Stimulated activated CD4-positive, alpha-beta T cell treated with anti-CD3 and anti-CD28 coated beads, Interleukin-12 subunit alpha, Interleukin-12 subunit beta, amount 100 ng/mL, for 24 hours (primary cell): ENCODE results near the gene TUBA3D.
"Not testable (repeated sequence)": the region's sequence is repeated elsewhere in the genome, so short reads cannot be mapped to it uniquely, and the experiment has no call there.

Source experiments
- DNase-seq, 2 experiments: peaks; one replicate each; pipeline ENCODE4 v3.0.0-alpha.2; 2020; ENCODE audit warnings: low read depth in 2 of 2

Gene TUBA3D

DNA sequence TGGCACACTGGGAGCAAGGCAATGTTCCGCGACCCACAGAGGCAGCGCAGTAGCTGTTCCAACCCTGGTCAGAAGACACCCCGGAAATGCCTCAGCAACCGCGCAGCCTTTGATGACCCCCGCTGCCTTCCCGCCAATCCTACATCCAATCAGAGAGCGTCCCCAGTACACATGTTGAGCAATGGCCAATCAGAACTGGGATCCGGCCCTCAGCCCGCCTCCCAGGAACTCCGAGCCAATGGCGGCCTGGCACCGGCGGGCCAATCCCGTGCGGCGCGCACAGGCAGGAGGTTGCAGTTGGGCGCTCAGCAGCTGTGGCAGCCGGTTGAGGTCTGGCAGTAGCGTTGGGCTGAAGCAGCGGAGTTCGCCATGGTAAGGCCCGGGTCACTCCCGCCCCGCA lies at the start of gene TUBA3D:
Gene TUBA3D (plus strand): TSS at position 289 of the 400 bp plus-strand sequence. CDS start 81 bp downstream, at position 370.
- DNase-seq: no peak

DNA sequence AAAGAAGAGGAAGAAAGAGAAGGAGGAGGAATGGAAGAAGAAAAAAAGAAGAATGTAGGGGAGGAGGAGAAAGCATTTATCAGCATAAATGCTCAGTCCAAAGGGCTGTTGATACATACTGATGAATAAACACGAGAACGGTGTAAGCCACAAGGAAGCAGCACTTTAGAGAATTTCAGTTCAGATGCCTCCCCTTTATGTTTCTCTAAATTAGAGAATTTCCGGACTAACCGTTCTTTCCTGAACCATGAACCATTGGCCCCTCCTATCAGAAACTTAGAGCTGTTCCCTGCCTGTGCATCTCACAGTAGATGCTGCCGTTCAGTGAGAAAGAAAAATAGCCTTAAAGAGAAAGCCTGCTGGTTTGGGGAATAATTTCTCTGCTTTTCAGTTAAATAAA lies 49.2 kb upstream of the TUBA3D start:
- DNase-seq: no peak

DNA sequence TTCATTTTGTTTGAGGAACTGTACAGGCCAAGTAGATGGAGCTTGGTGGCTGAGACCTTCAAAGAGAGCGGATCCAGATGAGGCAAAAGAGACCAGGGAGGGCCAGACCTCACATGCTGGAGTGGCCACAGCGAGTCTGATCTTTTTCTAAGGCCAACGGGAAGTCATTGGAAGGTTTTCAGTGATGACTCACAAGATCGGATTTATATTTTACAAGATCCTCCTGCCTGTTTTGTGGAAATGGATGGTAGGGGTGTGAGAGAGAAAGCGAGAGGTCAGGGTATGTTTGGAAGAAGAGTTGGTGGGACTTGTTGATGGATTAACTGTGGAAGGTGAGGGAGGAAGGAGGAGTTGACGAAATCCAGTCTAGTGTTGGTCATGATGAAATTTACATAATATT lies 44.6 kb upstream of the TUBA3D start:
- DNase-seq: no peak

DNA sequence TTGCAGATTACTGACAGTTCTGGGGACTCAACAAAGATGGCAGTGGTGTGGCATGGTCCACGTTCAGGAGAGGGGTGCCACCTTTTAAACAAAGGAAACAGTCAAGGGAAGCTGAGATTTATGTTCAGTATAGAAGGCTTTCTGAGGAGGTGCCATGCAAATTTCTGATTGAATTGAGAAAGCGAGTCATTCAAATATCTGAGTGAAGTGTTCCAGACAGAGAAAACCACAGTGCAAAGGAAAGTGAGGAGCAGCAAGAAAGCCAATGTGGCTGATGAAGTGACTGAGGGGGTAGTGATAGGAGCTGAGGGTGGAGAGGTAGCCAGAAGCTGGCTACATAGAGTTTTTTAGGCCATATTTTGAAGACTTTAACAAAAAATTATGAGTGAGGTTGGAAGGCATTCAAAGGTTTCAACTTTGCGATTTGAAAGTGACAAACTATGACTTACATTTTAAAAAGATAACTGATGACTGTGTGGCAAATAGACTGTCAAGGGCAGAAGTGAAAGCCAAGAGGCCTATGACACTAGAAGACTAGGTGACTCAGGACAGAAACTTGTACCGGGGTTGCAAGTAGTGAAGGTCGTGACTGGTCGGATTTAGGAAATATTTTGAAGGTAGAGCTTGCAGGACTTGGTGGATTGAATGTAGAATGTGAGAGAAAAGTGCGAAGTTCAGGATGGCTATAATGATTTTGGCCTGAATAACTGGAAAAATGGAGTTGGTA lies 35.0 kb upstream of the TUBA3D start:
- not testable (repeated sequence) for DNase-seq

DNA sequence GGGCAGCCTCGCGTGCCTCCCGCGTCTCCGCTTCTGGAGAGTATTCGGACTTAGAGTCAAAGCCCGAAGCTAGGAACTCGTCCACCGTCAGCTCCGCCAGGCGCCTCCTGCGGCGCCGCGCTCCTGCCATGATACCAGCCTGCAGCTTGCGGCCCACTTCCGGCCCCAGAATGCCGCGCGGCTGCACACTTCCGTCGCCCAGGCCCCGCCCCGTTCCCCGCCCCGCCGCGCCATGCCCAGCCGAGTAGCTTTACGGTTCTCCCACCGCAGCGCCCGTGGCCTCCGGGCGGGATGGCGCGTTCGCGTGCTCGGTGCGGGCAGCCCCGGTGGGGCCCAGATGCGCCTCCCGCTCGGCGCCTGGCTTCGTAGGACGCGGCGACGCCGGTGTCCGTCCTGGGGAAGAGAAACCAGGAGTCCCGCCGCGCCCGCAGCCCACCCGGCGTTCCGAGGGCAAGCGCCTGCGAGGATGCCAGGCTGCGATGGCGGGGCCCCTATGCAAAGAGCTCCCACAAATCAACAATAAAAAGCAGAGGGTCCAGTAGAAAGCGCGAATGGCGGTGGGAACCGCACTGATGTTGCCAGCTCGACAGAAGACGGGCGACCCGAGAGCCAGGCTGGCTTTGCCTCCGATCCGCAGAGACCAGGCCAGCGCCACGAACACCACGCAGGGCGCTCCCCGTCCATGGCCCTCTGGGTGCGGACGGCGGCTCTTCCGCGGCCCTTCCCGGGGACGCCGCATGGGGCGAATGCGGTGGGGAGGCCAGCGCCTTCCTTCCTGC lies 31.0 kb upstream of the TUBA3D start:
- not testable (repeated sequence) for DNase-seq

DNA sequence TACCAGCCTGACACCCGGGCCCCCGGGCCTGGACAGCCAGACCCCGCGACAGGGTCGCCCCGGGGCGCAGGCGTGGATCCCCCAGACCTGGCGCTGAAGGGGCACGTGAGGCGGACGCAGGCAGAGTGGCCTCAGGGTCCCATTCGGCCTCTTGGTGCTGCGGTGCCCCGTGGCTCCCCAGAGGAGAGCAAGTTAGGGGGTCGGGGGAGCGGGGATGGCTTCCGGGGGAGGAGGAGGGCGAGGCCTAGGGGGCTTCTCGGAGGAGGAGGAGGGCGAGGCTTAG lies 30.5 kb upstream of the TUBA3D start:
- DNase-seq: not testable (repeated sequence)

DNA sequence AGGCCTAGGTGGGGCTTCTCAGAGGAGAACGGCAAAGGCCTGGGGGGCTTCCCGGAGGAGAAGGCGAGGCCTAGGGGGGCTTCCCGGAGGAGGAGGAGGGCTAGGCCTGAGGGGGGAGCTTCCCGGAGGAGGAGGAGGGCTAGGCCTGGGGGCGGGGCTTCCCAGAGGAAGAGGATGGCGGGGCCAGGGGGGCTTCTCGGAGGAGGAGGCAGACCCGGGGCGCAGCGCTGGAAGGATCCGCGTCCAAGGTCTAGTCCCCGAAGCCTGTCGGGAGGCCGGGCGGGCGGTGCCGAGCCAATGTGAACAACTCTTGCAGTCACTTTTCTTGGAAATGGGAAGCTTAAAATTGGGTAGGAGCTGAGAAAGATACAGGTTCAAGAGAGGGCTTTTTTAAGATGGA lies 30.0 kb upstream of the TUBA3D start:
- DNase-seq: no peak

DNA sequence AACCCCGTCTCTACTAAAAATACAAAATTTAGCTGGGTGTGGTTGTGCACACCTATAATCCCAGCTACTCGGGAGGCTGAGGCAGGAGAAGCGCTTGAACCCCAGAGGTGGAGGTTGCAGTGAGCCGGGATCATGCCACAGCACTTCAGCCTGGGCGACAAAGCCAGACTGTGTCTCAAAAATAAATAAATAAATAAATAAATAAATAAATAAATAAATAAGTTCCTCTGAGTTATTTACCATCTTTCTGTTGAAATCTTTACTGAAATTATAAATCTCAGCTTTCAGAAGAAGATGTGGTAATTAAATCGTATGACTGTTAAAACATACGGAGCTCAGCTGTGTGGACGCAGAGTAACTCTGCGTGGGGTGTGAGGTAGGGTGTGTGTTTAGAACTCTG lies 27.9 kb upstream of the TUBA3D start:
- DNase-seq: not testable (repeated sequence)

DNA sequence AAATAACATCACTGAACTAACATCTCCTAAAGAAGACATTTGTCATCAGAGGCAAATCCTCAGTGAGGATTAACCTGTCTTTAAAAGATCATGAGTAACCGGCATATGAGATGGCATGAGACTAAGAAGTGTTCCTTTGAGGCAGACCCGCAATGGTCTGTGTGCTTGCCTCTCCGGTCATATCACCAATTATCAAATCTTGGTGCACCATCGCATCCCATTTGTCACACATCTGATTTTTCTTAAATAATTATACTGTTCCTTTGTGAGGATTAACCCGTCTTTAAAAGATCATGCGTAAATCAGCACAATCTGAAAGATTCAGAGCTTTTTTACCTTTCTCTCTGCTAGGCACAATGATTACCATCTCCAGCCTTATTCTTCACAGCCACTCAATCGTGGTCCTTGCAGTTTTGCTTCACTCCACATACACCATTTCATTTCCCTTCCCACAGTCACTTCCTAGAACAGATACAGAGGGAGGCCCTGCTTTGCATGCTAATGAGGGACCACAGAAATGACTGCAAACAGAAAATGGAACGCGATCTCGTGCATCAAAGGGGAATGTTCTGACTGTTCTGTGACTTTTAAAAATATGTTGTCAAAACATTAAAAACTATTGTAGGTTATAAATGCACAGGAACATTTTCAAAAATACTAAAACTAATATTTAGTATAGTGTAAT lies 24.5 kb upstream of the TUBA3D start:
- not testable (repeated sequence) for DNase-seq

DNA sequence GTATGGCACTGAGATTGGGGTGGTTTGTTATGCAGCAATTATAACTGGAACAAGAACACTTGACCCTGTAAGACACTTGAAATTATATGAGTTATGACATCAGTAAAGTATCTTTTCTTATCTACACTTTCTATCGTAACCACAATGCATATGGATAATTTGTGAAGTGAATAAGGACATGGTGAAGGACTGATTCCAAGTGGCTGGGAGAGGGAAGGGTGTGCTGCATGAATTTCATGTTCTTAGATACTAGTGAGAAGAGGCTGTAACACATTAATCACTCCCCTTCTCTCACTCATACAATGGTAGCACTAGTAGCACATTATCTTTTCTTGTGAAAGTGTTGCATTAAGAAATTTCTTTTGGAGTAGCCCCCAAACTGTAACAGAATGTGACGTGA lies 21.0 kb upstream of the TUBA3D start:
- DNase-seq: not testable (repeated sequence)

DNA sequence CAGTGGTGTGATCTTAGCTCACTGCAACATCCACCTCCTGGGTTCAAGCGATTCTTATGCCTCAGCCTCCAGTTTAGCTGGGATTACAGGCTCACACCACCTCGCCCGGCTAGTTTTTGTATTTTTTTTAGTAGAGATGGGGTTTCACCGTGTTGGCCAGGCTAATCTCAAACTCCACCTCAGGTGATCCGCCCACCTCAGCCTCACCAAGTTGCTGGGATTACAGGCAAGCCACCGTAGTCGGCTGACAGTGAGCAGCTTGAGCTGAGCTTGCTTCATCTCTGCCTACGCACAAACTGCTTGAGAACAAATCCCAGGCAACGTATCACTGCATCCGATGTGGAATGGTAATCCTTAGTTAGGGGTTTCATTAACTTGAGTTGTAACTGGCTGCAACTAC lies 8.2 kb upstream of the TUBA3D start:
- DNase-seq: not testable (repeated sequence)

DNA sequence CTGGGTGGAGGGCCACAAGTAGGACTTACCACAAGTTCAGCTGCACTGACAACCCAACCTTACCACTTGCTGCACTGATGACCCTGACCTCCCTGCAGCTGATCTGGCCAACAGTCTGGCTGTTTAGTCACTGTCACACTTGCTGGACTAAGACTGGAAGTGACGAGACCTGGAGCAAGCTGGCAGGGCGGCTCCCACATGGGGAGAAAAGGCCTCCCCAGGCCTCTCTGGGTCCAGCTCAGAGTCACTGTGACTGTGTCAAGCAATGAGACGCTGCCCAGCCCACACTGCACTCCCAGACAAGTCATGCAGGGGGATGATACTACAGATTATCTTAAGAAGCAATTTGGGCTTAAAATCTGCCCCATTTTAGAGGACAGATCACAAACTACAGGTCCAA lies 5.0 kb upstream of the TUBA3D start:
- not testable (repeated sequence) for DNase-seq

DNA sequence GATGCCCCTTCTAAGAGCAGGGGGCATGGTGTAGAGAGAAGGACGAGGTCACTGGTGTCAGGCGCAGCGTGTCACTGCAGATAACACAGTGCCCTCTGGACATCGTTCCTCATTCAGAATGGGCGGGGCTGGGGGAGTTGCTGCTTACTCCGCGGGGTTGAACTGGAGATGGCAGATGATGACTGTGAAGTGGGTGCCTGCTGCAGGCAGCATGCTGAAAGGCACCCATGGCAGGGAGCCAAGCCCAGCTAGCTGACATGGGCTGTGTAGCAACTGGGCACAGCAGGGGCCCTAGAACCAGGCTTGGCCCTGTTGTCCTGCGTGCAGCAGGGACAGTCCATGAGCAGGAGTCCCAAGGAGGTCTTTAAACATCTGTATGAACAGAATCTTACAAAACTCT lies 4.3 kb upstream of the TUBA3D start:
- not testable (repeated sequence) for DNase-seq

DNA sequence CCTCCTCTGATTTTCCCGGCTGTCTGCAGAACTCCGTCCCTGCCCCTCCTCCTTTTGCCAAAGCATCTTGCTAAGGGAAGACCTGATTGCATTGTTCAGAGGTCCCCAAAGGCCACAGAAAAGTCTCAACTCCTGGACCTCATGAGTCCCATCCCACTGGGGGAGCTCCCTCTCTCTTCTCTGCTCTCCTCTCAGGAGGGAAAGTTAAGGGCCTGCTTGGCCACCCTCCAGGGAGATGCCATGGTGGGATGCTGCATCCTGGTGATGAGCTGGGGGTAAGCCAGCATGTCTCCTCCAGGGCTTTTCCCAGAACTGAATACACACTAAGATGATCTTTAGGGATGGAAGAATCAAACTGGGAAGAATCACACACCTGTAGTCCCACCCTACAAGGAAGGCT lies 2.7 kb upstream of the TUBA3D start:
- not testable (repeated sequence) for DNase-seq

DNA sequence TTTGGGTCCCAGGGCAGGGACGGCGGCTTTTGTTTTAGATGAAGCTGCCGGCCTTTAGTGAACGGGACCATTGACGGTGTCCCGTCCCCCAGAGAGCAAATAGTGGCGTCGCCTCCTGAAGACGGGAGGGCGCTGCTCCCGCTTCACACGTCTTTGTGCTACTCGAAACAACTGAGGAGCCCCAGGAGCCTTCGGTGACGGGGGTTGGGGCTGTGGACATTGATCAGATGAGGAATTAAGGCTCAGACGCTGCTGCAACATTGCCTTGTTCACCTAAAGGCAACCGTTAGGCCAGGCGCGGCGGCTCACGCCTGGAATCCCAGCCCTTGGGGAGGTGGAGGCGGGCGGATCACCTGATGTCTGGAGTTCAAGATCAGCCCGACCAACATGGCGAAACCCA lies 444 bp downstream of the TUBA3D start:
- not testable (repeated sequence) for DNase-seq

DNA sequence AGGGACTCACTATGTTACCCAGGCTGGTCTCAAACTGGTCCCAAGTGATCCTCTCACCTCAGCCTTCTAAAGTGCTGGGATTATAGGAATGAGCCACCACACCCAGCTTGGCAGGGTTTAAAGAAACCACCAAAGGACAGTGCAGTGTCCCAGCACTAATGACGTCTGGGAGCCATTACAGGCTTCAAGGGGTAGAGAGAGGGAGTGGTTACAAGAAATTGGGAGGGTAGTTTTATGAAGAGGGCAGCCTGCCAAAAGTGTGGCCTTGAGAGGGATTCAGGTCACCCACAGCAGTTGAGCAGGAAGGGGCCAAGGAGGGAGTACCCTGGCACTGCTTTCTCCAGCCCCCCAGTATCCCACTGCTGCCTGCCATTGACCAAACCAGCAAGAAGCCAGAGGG lies 1.3 kb downstream of the TUBA3D start:
- not testable (repeated sequence) for DNase-seq

DNA sequence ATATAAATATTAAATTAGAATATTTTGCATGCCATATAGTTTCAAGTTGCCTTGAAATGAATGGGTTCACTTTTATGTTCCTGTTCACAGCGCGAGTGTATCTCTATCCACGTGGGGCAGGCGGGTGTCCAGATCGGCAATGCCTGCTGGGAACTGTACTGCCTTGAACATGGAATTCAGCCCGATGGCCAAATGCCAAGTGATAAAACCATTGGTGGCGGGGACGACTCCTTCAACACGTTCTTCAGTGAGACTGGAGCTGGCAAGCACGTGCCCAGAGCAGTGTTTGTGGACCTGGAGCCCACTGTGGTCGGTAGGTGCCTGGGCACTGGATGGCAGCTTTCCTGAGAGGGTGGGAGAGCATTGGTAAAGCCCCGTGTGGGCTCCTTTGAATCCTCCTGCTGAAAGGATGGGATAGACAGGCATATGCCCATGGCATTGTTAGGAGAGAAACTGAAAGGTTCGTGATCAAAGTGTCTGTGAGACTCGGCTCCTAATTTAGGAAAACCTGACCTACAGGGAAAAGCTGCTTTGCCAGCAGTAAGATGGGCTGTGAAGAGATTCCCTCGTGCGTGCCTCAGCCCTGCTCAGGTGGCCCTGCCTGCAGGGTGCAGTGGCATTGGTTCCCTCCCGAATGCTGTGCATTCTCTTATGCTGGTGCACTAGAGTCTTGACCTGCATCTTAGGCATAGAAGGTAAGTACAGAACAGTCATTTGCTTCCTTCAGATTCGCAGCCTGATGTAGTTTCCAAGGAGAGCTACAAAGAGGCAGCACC lies 2.3 kb downstream of the TUBA3D start:
- not testable (repeated sequence) for DNase-seq

DNA sequence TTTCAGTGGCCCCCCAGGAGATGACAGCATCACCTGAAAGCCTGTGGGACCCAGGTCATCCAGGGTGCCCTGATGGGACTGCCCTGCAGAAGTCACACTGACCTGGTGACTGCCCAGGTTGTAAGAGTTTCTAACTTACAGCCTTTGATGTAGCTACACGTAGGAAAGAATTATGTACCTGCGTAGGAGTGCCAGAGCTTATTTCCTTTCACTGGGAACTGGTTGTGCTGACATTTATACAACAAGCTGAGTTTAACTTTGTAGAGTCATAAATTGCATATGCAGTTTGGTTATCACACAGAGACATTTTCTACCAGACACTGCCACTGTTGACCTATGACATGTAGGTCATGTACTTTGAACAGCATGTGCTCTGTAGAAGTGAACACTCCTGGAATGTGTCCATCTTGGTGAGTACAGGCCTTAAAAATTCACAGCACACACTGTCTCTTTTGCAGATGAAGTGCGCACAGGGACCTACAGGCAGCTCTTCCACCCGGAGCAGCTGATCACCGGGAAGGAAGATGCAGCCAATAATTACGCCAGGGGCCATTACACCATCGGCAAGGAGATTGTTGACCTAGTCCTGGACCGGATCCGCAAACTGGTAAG lies 3.0 kb downstream of the TUBA3D start:
- not testable (repeated sequence) for DNase-seq

DNA sequence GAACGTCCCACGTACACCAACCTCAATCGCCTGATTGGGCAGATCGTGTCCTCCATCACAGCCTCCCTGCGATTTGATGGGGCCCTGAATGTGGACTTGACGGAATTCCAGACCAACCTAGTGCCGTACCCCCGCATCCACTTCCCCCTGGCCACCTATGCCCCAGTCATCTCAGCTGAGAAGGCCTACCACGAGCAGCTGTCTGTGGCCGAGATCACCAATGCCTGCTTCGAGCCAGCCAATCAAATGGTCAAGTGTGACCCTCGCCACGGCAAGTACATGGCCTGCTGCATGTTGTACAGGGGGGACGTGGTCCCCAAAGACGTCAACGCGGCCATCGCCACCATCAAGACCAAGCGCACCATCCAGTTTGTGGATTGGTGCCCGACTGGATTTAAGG lies 4.4 kb downstream of the TUBA3D start:
- not testable (repeated sequence) for DNase-seq

DNA sequence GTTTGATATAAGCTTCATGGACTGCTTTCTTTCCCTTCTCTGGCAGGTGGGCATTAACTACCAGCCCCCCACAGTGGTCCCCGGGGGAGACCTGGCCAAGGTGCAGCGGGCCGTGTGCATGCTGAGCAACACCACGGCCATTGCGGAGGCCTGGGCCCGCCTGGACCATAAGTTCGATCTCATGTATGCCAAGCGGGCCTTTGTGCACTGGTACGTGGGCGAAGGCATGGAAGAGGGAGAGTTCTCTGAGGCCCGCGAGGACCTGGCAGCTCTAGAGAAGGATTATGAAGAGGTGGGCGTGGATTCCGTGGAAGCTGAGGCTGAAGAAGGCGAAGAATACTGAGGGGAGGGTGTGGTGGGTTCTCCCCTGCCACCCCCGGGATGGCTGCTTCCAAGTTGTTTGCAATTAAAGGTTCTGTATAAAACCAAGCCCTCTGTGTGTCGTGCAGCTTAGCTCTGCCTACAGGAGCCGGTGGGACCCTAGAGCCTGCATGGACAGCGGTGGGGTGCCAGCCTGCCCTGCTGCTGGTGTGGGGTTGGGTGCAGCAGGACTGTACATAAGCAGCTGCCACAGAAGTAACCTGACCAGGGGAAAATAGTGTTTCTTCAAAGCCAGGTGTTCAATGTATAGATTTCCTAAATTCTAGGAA lies 6.7 kb downstream of the TUBA3D start:
- DNase-seq: not testable (repeated sequence)
